Tibial nerve (tissue), 4 donors: ENCODE measurements around the gene KRTAP16-1. TPM values are rescaled to one million over a fixed set of nuclear protein-coding genes. Genes with fewer than 3 reads are reported as not detected.

Source experiments
- DNase-seq, 2 donors: peaks; one replicate each; pipeline ENCODE4 v3.0.0-alpha.2; 2019; ENCODE audit warnings: low spot score in 2 of 2
- H3K27ac ChIP-seq, 4 donors: fragments of 200-600 bp; sonication (generic) in 3 of 4; one replicate each; pipeline ENCODE4 v1.5.1; 2017 to 2019; ENCODE audit warnings: mild to moderate bottlenecking in 1 of 4
- H3K27me3 ChIP-seq, 2 donors: fragments of 200-600 bp; sonication (generic) in 1 of 2; one replicate each; pipeline versions ENCODE4 v1.5.1 to v1.6.0; 2017 to 2019
- H3K36me3 ChIP-seq, 3 donors: fragments of 200-600 bp; sonication (generic); one replicate each; pipeline ENCODE4 v1.5.1; 2018 to 2019
- H3K4me1 ChIP-seq, 4 donors: fragments of 200-600 bp; sonication (generic) in 3 of 4; one replicate each; pipeline ENCODE4 v1.5.1; 2017 to 2019
- H3K4me3 ChIP-seq, 4 donors: fragments of 200-600 bp; sonication (generic) in 3 of 4; one replicate each; pipeline ENCODE4 v1.5.1; 2017 to 2019; ENCODE audit warnings: mild to moderate bottlenecking in 1 of 4, moderate library complexity in 1 of 4
- H3K9me3 ChIP-seq, 4 donors: fragments of 200-600 bp; sonication (generic) in 3 of 4; one replicate each; pipeline ENCODE4 v1.5.1; 2017 to 2019
- CTCF ChIP-seq, 5 experiments: fragments of 200-600 bp in 3 of 5; fragments of 450-650 bp in 2 of 5; sonication (generic) in 3 of 5; IDR thresholded peaks; one replicate each; pipeline ENCODE4 v1.5.1; 2016 to 2019; ENCODE audit warnings: antibody characterized with exemption in 5 of 5, mild to moderate bottlenecking in 3 of 5, moderate library complexity in 2 of 5
- EP300 ChIP-seq, 2 donors: sonication (generic); formaldehyde crosslinking; IDR thresholded peaks; one replicate each; pipeline ENCODE4 v1.6.1; 2017; ENCODE audit warnings: antibody characterized with exemption in 2 of 2, mild to moderate bottlenecking in 1 of 2
- POLR2A ChIP-seq, 2 donors: fragments of 450-650 bp; IDR thresholded peaks; one replicate each; pipeline ENCODE4 v1.6.1; 2017; ENCODE audit warnings: antibody characterized with exemption in 2 of 2, mild to moderate bottlenecking in 2 of 2, moderate library complexity in 2 of 2
- WGBS, 2 donors: methylation state at CpG; one replicate each; pipeline ENCODE4 v1.1.5; 2018; 5-methylcytosine and 5-hydroxymethylcytosine counted together
- total RNA-seq, 4 donors: library from RNA; depleted of rRNA; stranded (reverse); fragments of >200 nt; gene quantifications; one replicate each; pipeline ENCODE4 v1.1.0, GENCODE V29; 2016

Gene KRTAP16-1
- total RNA-seq, 4 donors from 2014 or later = not detected

- H3K9me3 ChIP-seq = peaks cover 0 to 15% (median 0%) of the 10 kb centered on the region in 4 donors
- WGBS, 2 donors = 13 to 31% methylated on average over 3 of the region's 3 CpGs
These were observed 31.4 kb upstream of the KRTAP16-1 start for GRCh38 chr17:41340494-41340893.

DNA sequence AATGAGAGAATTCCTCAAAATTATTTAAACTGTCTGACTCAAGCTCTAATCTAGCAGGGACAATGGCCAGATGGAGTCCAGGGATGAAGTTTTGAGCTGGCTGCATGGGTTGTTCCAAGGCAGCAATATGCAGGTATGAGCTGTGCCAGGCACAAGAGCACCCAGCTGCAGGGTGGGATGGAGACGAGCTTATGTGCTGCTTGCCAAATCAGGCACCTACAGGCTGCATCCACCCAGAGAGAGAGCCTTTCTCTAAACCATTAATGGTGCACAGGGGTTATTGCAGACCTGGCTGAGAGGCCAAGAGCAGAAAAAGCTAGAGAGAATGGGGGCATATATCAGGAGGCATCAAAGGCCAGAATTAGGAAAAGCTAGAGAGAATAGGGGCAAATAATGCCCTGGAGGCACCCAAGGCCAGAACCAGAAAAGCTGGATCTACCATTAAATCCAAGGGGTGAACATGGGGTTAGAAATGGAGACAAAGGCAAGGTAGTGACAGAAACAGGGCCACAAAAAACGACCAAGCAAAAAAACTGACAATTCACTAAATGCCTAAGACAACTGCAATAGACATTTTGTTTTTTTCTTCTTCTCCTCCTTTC lies 30.6 kb upstream of the KRTAP16-1 start:
- Histone ChIP-seq H3K27me3 (no peaks in the 10 kb centered on the region), H3K4me3 (no peak overlapping the region), H3K36me3 (no peaks in the 10 kb centered on the region), H3K27ac (no peak overlapping the region), H3K4me1 (no peaks in the 10 kb centered on the region), H3K9me3 (peaks cover 0 to 15% (median 0%) of the 10 kb centered on the region in 4 donors)
- 71 to 73% methylated on average over 2 of the region's 2 CpGs for WGBS, 2 donors
- no peak for TF ChIP-seq POLR2A (IDR thresholded peaks at IDR 0.05)
- TF ChIP-seq EP300 (IDR thresholded peaks at IDR 0.05) = no peak
- DNase-seq = no peak

More at GRCh38 chr17:41340494-41340893, 31.4 kb upstream of the KRTAP16-1 start:
- Histone ChIP-seq H3K4me3 (no peak overlapping the region), H3K27ac (no peak overlapping the region), H3K27me3 (no peaks in the 10 kb centered on the region), H3K36me3 (no peaks in the 10 kb centered on the region), H3K4me1 (no peaks in the 10 kb centered on the region)
- no peak for DNase-seq
- TF ChIP-seq POLR2A (IDR thresholded peaks at IDR 0.05) = no peak
- no peak for TF ChIP-seq CTCF (IDR thresholded peaks at IDR 0.05)
- no peak for TF ChIP-seq EP300 (IDR thresholded peaks at IDR 0.05)

DNA sequence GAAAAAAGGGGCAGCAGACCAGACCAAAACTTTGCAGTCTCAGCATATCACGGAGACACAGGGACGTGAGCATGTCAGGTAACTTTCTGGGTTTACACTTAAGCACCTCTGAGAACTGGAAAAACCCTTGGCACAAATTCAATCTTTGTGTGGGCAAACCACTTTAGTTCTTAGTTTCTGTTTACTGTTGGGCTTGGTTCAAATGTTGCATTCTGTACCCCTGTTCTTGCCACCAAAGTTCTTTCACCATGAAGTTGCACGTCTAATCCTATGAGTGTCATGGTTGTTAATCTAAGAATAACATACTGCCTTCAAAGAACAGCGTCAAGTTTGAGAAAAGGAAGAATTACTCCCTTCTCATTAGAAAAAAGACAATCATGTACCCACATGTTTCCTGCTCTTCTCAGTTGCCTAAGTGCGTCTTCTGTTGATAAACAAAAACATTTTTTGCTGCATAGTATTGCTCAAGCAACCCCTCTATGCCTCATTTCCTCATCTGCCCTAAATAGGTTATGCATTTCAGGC lies 29.9 kb upstream of the KRTAP16-1 start:
- Histone ChIP-seq H3K27me3 (no peaks in the 10 kb centered on the region), H3K9me3 (peaks cover 0 to 15% (median 0%) of the 10 kb centered on the region in 4 donors), H3K27ac (no peak overlapping the region), H3K4me1 (no peaks in the 10 kb centered on the region), H3K4me3 (no peak overlapping the region), H3K36me3 (no peaks in the 10 kb centered on the region)
- WGBS, 2 donors = 54 to 57% methylated on average over 5 of the region's 5 CpGs
- DNase-seq = no peak
- no peak for TF ChIP-seq EP300 (IDR thresholded peaks at IDR 0.05)

- no peaks in the 10 kb centered on the region for H3K4me1 ChIP-seq
- DNase-seq = no peak
- H3K27ac ChIP-seq = no peak overlapping the region
These were observed 26.6 kb upstream of the KRTAP16-1 start for GRCh38 chr17:41335747-41336146.

DNA sequence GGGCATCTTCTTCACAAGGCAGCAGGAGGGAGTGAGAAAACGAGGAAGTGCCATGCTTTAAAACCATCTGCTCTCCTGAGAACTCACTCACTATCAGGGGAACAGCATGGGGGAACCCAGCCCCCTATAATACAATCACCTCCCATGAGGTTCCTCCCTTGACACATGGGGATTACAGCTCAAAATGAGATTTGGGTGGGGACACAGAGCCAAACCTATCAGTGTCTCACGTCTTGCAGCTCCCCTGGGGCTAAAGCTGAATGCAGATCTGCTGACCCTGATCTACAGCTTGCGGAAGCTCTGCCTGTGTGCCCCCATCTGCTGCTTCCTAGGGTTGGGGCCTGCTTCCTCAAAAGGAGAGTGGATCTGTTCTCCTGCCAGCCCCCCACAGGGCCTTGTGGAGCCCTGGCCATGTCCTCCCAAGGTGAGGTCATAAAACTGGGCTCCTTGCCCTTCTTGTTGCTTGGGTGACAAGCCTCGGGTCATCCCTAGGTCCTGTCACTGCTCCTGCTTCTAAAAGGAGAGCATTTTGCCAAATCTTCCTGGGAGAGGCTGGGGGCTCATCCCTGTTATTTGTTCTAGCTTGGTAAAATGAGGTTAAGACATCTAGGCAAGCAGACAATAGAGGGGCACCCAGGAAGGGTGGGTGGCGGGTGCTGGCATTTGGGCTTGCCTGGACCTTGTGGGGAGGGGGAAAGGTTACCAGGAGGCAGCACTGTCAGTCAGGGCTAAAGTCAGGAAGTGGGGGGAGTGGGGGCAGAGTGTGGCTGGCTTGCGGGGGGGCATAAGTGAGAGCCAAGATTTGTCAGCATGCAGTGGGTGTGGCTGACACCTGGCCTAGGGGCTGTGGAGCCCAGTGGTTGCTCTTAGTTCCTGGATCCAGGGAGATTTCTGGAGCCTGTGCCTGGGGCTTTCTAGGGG lies 25.5 kb upstream of the KRTAP16-1 start:
- H3K27ac ChIP-seq = no peak overlapping the region
- 73 to 83% methylated on average over 6 of the region's 6 CpGs for WGBS, 2 donors
- DNase-seq = no peak
- no peaks in the 10 kb centered on the region for H3K4me1 ChIP-seq
- H3K36me3 ChIP-seq = no peaks in the 10 kb centered on the region
- no peak for TF ChIP-seq EP300 (IDR thresholded peaks at IDR 0.05)
- TF ChIP-seq CTCF (IDR thresholded peaks at IDR 0.05) = no peak
- TF ChIP-seq POLR2A (IDR thresholded peaks at IDR 0.05) = no peak
- no peaks in the 10 kb centered on the region for H3K9me3 ChIP-seq
- H3K27me3 ChIP-seq = no peaks in the 10 kb centered on the region
- H3K4me3 ChIP-seq = no peak overlapping the region

More at GRCh38 chr17:41335747-41336146, 26.6 kb upstream of the KRTAP16-1 start:
- TF ChIP-seq POLR2A (IDR thresholded peaks at IDR 0.05) = no peak
- no peak for TF ChIP-seq CTCF (IDR thresholded peaks at IDR 0.05)
- WGBS, 2 donors = 94 to 96% methylated on average over 1 of the region's 1 CpG
- no peaks in the 10 kb centered on the region for H3K9me3 ChIP-seq
- H3K36me3 ChIP-seq = no peaks in the 10 kb centered on the region
- H3K27me3 ChIP-seq = no peaks in the 10 kb centered on the region
- H3K4me3 ChIP-seq = no peak overlapping the region

DNA sequence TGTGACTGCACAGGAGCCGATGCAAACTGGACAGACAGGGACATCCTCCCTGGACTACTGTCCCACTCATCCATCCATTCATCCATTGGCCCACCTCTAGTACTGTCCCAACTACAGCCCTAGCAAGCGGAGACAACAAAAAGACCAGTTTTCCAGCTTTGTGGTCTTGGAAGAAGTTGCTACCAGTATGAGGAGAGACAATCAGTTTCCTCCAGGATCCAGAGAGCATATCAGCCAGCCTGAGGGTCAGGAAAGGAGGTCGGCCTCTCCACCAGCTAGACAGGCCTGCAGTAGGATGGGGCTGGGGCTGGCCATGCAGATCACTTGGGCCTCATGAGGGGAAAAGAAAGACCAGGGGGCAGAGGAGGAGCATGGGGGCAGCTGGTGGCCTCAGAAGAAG lies 24.7 kb upstream of the KRTAP16-1 start:
- no peak for DNase-seq
- no peaks in the 10 kb centered on the region for H3K27me3 ChIP-seq

More for the DNA sequence above, 24.7 kb upstream of the KRTAP16-1 start:
- no peak overlapping the region for H3K27ac ChIP-seq
- no peak overlapping the region for H3K4me3 ChIP-seq
- TF ChIP-seq CTCF (IDR thresholded peaks at IDR 0.05) (no peak), POLR2A (IDR thresholded peaks at IDR 0.05) (no peak), EP300 (IDR thresholded peaks at IDR 0.05) (no peak)
- WGBS, 2 donors = 91 to 100% methylated on average over 3 of the region's 3 CpGs
- no peaks in the 10 kb centered on the region for H3K4me1 ChIP-seq
- no peaks in the 10 kb centered on the region for H3K36me3 ChIP-seq
- no peaks in the 10 kb centered on the region for H3K9me3 ChIP-seq
